Measurements from ENCODE around the gene ZNF385C. TPM values are rescaled to one million over a fixed set of nuclear protein-coding genes. Genes with fewer than 3 reads are reported as not detected.

The ZNF385C gene
- total RNA-seq, 1 donor from 2014 or later = 2.9 TPM

- Mint-ChIP-seq H3K9me3 (no peaks in the 10 kb centered on the region), H3K4me3 (peak overlapping the region; percentile 43), H3K27ac (no peak overlapping the region), H3K36me3 (no peaks in the 10 kb centered on the region), H3K4me1 (peaks cover 10% of the 10 kb centered on the region), H3K27me3 (ENCODE audit: low read depth) (peaks cover 45% of the 10 kb centered on the region)
- TF ChIP-seq CTCF (IDR thresholded peaks at IDR 0.05; ENCODE audit: unreplicated experiment) = no peak
- no peak for DNase-seq (ENCODE audit: low spot score in 2 of 2, unreplicated experiment in 2 of 2)
Measured at GRCh38 chr17:42071810-42072209, 26.5 kb downstream of the ZNF385C start.

- Mint-ChIP-seq H3K4me1 (peaks cover 10% of the 10 kb centered on the region), H3K4me3 (no peak overlapping the region), H3K27ac (no peak overlapping the region), H3K36me3 (no peaks in the 10 kb centered on the region), H3K27me3 (ENCODE audit: low read depth) (peaks cover 36% of the 10 kb centered on the region), H3K9me3 (no peaks in the 10 kb centered on the region)
- TF ChIP-seq CTCF (IDR thresholded peaks at IDR 0.05; ENCODE audit: unreplicated experiment) = no peak
- DNase-seq (ENCODE audit: low spot score in 2 of 2, unreplicated experiment in 2 of 2) = no peak
Measured at GRCh38 chr17:42068979-42069378, 29.3 kb downstream of the ZNF385C start.

DNA sequence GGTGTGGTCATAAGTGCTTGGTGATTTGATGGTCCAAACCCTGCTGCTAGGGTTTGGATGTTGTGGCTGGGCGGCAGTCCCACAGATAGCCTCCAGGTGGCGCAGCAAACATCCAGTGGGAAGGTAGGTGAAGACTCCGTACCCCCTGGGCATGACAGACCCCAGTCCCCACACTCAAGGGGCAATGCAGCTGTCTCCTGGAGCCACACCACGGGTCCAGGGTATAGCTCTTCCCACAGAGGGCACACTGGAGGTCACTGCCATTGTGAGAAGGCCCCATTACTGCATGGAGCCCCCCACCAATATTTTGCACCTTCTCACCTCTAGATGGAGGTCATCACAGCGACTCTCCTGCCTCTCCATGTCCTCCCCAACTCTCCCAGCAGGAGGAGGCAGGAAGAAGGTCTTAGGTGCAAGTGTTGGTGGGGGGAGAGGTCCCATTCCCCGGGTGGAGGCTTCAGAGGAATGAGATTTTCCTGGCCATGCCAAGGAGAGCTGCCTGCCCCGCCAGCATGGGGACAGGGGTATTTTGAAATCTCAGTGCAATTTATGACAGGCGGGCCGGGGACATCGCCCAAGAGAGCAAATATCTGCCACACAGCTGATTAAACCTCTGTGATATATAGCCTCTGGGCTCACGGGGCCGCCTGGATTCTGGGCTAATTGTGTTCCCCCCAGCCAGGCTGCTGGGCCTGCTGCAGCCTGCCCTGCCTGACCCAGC is 30.7 kb downstream of the ZNF385C start:
- no peak overlapping the region for H3K4me3 Mint-ChIP-seq
- DNase-seq (ENCODE audit: low spot score in 2 of 2, unreplicated experiment in 2 of 2) = peak in 1 of 2 experiments; percentile 84
- H3K9me3 Mint-ChIP-seq = no peaks in the 10 kb centered on the region

DNA sequence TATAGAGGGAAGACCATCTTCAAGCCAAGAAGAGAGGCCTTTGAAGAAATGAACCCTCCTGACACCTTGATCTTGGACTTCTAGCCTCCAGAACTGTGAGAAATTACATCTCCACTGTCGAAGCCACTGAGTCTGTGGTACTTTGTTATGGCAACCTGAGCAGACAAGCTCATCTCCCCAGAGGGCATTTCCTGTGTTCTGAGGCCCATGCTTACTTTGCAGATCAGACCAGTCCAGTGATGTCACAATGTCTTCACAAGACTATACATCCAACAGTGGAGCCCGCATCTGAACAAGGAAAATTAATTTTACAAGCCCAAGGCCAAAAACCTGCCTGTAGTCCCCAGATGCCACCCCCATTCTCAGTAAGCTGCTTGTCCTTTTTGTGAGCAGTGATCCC is 33.1 kb downstream of the ZNF385C start:
- no peak for DNase-seq (ENCODE audit: low spot score in 2 of 2, unreplicated experiment in 2 of 2)
- Mint-ChIP-seq H3K27me3 (ENCODE audit: low read depth) (peaks cover 3% of the 10 kb centered on the region), H3K4me3 (no peak overlapping the region), H3K4me1 (peaks cover 10% of the 10 kb centered on the region), H3K9me3 (no peaks in the 10 kb centered on the region), H3K36me3 (no peaks in the 10 kb centered on the region), H3K27ac (no peak overlapping the region)
- no peak for TF ChIP-seq CTCF (IDR thresholded peaks at IDR 0.05; ENCODE audit: unreplicated experiment)

More for the DNA sequence above, 30.7 kb downstream of the ZNF385C start:
- H3K27me3 Mint-ChIP-seq (ENCODE audit: low read depth) = peaks cover 23% of the 10 kb centered on the region
- TF ChIP-seq CTCF (IDR thresholded peaks at IDR 0.05; ENCODE audit: unreplicated experiment) = peak; percentile 95
- H3K27ac Mint-ChIP-seq = no peak overlapping the region
- H3K36me3 Mint-ChIP-seq = no peaks in the 10 kb centered on the region
- H3K4me1 Mint-ChIP-seq = peaks cover 10% of the 10 kb centered on the region

GRCh38 chr17:42062681-42063080 is 35.6 kb downstream of the ZNF385C start:
- TF ChIP-seq CTCF (IDR thresholded peaks at IDR 0.05; ENCODE audit: unreplicated experiment) = no peak
- Mint-ChIP-seq H3K27me3 (ENCODE audit: low read depth) (peaks cover 3% of the 10 kb centered on the region), H3K4me3 (no peak overlapping the region), H3K36me3 (no peaks in the 10 kb centered on the region), H3K9me3 (no peaks in the 10 kb centered on the region), H3K4me1 (peaks cover 6% of the 10 kb centered on the region), H3K27ac (no peak overlapping the region)
- DNase-seq (ENCODE audit: low spot score in 2 of 2, unreplicated experiment in 2 of 2) = no peak
